ENCODE measurements around the gene GULP1. TPM values are rescaled to one million over a fixed set of nuclear protein-coding genes. Genes with fewer than 3 reads are reported as not detected.

The GULP1 gene
- total RNA-seq, 1 experiment from 2014 or later = 76.0 TPM

- TF ChIP-seq CTCF (IDR thresholded peaks at IDR 0.05 in 2 of 3, conservative IDR thresholded peaks at IDR 0.05 in 1 of 3; ENCODE audit: borderline replicate concordance in 1 of 3, insufficient read depth in 1 of 3, low read depth in 2 of 3, low read length in 2 of 3) (no peak), POLR2A (IDR thresholded peaks at IDR 0.05; ENCODE audit: borderline replicate concordance, extremely low read depth, insufficient read depth, insufficient read length) (no peak), SP1 (IDR thresholded peaks at IDR 0.05; ENCODE audit: low read depth) (no peak), TCF7L2 (IDR thresholded peaks at IDR 0.05; ENCODE audit: borderline replicate concordance, extremely low read depth, insufficient read depth, insufficient read length) (no peak), SIN3A (IDR thresholded peaks at IDR 0.05; ENCODE audit: low read depth) (no peak)
Measured at GRCh38 chr2:188404341-188405004, 112.8 kb downstream of the GULP1 start (continued).

GRCh38 chr2:188406414-188406813, 114.7 kb downstream of the GULP1 start:
- TF ChIP-seq CEBPB (IDR thresholded peaks at IDR 0.05; ENCODE audit: low read depth) = no peak
- no peak for TF ChIP-seq CTCF (IDR thresholded peaks at IDR 0.05 in 2 of 3, conservative IDR thresholded peaks at IDR 0.05 in 1 of 3; ENCODE audit: borderline replicate concordance in 1 of 3, insufficient read depth in 1 of 3, low read depth in 2 of 3, low read length in 2 of 3)
- no peak for TF ChIP-seq MAX (IDR thresholded peaks at IDR 0.05)
- TF ChIP-seq EZH2phosphoT487 (IDR thresholded peaks at IDR 0.05; ENCODE audit: borderline replicate concordance) = no peak
- TF ChIP-seq SRF (IDR thresholded peaks at IDR 0.05; ENCODE audit: low read depth) = no peak
- no peak for TF ChIP-seq EZH2 (IDR thresholded peaks at IDR 0.05)

More at GRCh38 chr2:188406414-188406813, 114.7 kb downstream of the GULP1 start:
- H3K36me3 ChIP-seq (ENCODE audit: control insufficient read depth in 1 of 2, insufficient read depth in 2 of 2, low read length in 2 of 2) = no peaks in the 10 kb centered on the region
- no peak overlapping the region for H3K27ac ChIP-seq (ENCODE audit: low read depth, low read length)
- no peak overlapping the region for H3K4me3 ChIP-seq (replicated peaks in 1 of 2; ENCODE audit: low read depth in 1 of 2, low read length in 2 of 2)
- no peaks in the 10 kb centered on the region for H3K79me2 ChIP-seq (ENCODE audit: insufficient read depth, low read length)
- ATAC-seq (no peak), DNase-seq (ENCODE audit: low read depth, low spot score) (no peak)
- H3K9me2 ChIP-seq (ENCODE audit: insufficient read depth) = no peaks in the 10 kb centered on the region
- intact Hi-C loops (cut with micrococcal nuclease) = no loop called here
- no peak overlapping the region for H2AFZ ChIP-seq (ENCODE audit: low read depth, low read length, poor library complexity, severe bottlenecking)
- no peaks in the 10 kb centered on the region for H3K27me3 ChIP-seq (ENCODE audit: insufficient read depth, low read length)
- RAD21 ChIA-PET (ENCODE audit: low non-redundant PET in 1 of 2, low total read pairs in 2 of 2, uncharacterized antibody in 2 of 2, unreplicated experiment in 2 of 2) = no interaction called here
- H3K9ac ChIP-seq (ENCODE audit: low read length) = no peak overlapping the region
- H3K4me1 ChIP-seq (ENCODE audit: control insufficient read depth in 1 of 2, insufficient read depth in 2 of 2, low read length in 2 of 2) = peaks cover 0 to 11% of the 10 kb centered on the region in 2 experiments; a peak in 2 of 4 replicates
- peaks cover 0 to 5% of the 10 kb centered on the region in 2 experiments; a peak in 1 of 4 replicates for H3K9me3 ChIP-seq (ENCODE audit: control insufficient read depth in 1 of 2, insufficient read depth in 1 of 2, low read depth in 1 of 2, low read length in 2 of 2)
- POLR2A ChIA-PET = no interaction called here
- no peak overlapping the region for H3K4me2 ChIP-seq (ENCODE audit: low read length)
- no peaks in the 10 kb centered on the region for H4K20me1 ChIP-seq (ENCODE audit: insufficient read depth)
- CTCF ChIA-PET = no interaction called here
- BruUV-seq (replicated peaks) = no TSS peak
